ENCODE data around the gene PPP4C.
A peak's percentile ranks its signal among the peaks of the same experiment; 100 is the strongest.

The PPP4C gene

GRCh38 chr16:30083216-30084055, 7.6 kb downstream of the PPP4C start:
- no peak for DNase-seq

GRCh38 chr16:30084096-30084815, 8.5 kb downstream of the PPP4C start:
- no peak for DNase-seq

- DNase-seq: no peak
These were observed 9.0 kb downstream of the PPP4C start for GRCh38 chr16:30084816-30085159.

- DNase-seq: no peak
These were observed 9.5 kb downstream of the PPP4C start for GRCh38 chr16:30085247-30085646.

GRCh38 chr16:30085820-30086219, 10.0 kb downstream of the PPP4C start:
- no peak for DNase-seq

GRCh38 chr16:30086291-30087140, 10.7 kb downstream of the PPP4C start:
- no peak for DNase-seq

- DNase-seq: no peak
These were observed 11.5 kb downstream of the PPP4C start for GRCh38 chr16:30087181-30087898.

- DNase-seq: no peak
These were observed 12.5 kb downstream of the PPP4C start for GRCh38 chr16:30088237-30088831.

GRCh38 chr16:30088832-30089624, 13.2 kb downstream of the PPP4C start:
- DNase-seq: no peak

- no peak for DNase-seq
These were observed 15.0 kb downstream of the PPP4C start for GRCh38 chr16:30090610-30091331.

GRCh38 chr16:30091474-30092372, 15.9 kb downstream of the PPP4C start, which contains the start of gene TBX6:
Gene TBX6, minus strand, starts transcription at chr16:30091924. Its CDS starts 731 bp downstream, at chr16:30091193.
- peak; percentile 94 for DNase-seq

- DNase-seq: peak; percentile 92
These were observed 16.7 kb downstream of the PPP4C start for GRCh38 chr16:30092373-30093010.

GRCh38 chr16:30094541-30095165, 18.9 kb downstream of the PPP4C start:
- no peak for DNase-seq

- no peak for DNase-seq
These were observed 19.6 kb downstream of the PPP4C start for GRCh38 chr16:30095166-30096078.

GRCh38 chr16:30096105-30096861, 20.5 kb downstream of the PPP4C start, which contains the start of gene YPEL3:
Gene YPEL3, minus strand, starts transcription at chr16:30096213. Its CDS starts 731 bp downstream, at chr16:30095482.
- DNase-seq: peak; percentile 87

GRCh38 chr16:30096862-30097563, 21.2 kb downstream of the PPP4C start:
- DNase-seq: no peak

Data from NCI-H510A treated with DMSO at 0.1 percent for 48 hours (cell line).